GM12892 (cell line): Measurements from ENCODE around the gene URI1.

ENCODE experiments used
- DNase-seq: peaks from one replicate; pipeline ENCODE4 v3.0.0; 2011; ENCODE audit not compliant: insufficient read length
- FAIRE-seq: peaks from 2 replicates; lab custom pipeline; 2011; peaks lifted over from hg19 to GRCh38; lab: Jason Lieb, UNC
- POLR2A ChIP-seq: IDR thresholded peaks from 2 replicates; pipeline ENCODE4 v1.6.1; 2011; ENCODE audit warnings: low read depth, low read length, control low read depth
- POLR2AphosphoS5 ChIP-seq: IDR thresholded peaks from 2 replicates; pipeline ENCODE4 v1.6.1; 2011; ENCODE audit warnings: low read depth, low read length, control low read depth
- TAF1 ChIP-seq: IDR thresholded peaks from 2 replicates; pipeline ENCODE4 v1.6.1; 2011; ENCODE audit warnings: low read depth, mild to moderate bottlenecking, control low read depth, low read length, borderline replicate concordance

Gene URI1

DNA sequence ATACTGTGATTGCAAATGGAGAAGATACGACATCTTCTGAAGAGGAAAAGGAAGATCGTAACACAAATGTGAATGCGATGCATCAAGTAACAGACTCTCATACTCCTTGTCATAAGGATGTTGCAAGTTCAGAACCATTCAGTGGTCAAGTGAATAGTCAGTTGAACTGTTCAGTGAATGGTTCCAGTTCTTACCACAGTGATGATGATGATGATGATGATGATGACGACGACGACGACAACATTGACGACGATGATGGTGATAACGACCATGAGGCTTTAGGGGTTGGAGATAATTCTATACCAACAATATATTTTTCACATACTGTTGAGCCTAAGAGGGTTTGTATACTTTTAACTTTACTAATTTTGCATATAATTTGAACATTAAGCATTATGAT is 67.0 kb downstream of the URI1 start:
- TF ChIP-seq POLR2A = no peak
- TF ChIP-seq TAF1 = no peak
- no peak for TF ChIP-seq POLR2AphosphoS5
- DNase-seq (no peak), FAIRE-seq (no peak)

DNA sequence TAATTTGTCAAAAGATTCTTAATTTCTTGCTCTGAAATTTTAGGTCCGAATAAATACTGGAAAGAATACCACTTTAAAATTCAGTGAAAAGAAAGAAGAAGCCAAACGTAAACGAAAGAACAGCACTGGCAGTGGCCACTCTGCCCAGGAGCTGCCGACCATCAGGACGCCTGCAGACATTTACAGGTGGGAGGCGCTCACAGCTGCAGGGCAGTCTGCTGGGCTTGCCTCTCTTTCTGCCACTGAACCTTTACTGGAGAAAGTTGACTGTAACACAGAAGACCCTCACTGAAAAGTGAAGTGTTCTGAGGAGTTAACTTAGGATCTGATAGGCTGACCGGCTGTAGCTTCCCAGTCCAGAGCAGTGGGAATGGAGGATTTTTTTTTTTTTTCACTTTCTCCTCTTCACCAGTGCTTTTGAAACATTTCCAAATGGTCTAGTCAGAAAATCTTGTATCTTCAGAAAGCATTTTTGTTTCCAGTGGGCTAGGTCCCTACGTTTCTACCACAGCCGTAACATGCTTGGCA is 69.1 kb downstream of the URI1 start:
- no peak for DNase-seq
- TF ChIP-seq TAF1 = no peak
- TF ChIP-seq POLR2A = no peak
- no peak for TF ChIP-seq POLR2AphosphoS5
- no peak for FAIRE-seq

DNA sequence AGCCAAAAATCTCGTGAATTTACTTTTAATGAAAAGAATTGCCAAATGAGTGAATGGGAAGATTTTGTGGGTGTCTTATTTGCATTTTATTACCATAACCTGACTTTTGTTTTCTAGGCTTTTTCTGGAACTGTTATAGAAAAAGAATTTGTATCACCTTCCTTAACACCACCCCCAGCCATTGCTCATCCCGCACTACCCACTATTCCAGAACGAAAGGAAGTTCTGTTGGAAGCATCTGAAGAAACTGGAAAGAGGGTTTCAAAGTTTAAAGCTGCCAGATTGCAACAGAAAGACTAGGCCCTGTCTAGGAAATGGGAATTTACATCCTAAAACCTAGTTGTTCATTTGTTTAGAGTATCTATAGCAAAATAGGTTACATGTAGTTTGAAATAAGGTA is 72.7 kb downstream of the URI1 start:
- TF ChIP-seq TAF1 (no peak), POLR2AphosphoS5 (no peak), POLR2A (no peak)

DNA sequence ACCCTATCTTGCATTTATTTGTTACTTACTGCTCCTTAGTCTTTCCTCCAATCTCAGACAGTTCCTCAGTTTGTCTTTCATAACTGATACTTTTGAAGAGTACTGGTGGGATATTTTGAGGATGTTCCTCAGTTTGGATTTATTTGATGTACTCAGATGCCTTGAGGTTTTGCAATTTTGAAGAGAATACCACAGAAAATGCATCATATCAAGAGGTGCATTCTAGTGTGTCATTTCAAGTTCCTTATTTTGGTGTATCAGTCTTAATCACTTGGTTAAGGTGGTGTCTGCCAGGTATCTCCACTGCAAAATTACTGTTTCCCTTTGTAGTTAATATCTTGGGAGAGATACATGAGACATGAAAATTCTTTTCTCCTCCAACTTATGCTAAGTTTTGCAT is 75.1 kb downstream of the URI1 start:
- no peak for TF ChIP-seq TAF1
- TF ChIP-seq POLR2A = no peak
- no peak for TF ChIP-seq POLR2AphosphoS5
- no peak for DNase-seq
- FAIRE-seq = peak; percentile 38

More for the DNA sequence above, 72.7 kb downstream of the URI1 start:
- FAIRE-seq (no peak), DNase-seq (no peak)

DNA sequence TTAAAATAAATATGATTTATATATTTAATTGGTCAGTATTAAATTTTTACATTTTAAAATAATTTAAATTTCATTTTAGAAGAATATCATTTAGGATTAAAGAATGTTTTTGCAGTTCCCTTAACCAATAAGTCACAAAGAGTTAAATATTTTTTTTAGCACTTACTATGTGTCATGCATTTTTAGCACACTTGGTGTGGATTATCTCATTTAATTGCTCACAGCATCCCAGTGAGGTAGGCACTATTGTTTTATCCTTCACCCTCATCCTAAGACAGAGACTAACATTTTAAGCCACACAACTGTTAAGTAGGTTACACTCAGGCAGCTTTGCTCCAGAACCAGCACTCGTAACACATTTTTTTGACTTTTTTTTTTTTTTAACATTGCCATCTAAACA is 78.2 kb downstream of the URI1 start:
- TF ChIP-seq POLR2A = no peak
- no peak for TF ChIP-seq POLR2AphosphoS5
- TF ChIP-seq TAF1 = no peak
- FAIRE-seq = no peak
- DNase-seq = no peak

DNA sequence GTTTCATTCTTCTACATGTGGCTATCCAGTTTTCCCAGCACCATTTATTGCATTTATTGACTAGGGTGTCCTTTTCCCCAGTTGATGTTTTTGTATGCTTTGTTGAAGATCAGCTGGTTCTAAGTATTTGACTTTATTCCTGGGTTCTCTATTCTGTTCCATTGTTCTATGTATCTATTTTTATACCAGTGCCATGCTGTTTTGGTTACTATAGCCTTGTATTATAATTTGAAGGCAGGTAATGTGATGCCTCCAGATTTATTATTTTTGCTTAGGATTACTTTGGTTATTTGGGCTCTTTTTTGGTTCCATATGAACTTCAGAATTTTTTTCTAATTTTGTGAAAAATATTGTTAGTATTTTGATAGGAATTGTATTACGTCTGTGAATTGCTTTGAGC is 80.6 kb downstream of the URI1 start:
- TF ChIP-seq POLR2A (no peak), TAF1 (no peak), POLR2AphosphoS5 (no peak)
- DNase-seq (no peak), FAIRE-seq (peak; percentile 24)

DNA sequence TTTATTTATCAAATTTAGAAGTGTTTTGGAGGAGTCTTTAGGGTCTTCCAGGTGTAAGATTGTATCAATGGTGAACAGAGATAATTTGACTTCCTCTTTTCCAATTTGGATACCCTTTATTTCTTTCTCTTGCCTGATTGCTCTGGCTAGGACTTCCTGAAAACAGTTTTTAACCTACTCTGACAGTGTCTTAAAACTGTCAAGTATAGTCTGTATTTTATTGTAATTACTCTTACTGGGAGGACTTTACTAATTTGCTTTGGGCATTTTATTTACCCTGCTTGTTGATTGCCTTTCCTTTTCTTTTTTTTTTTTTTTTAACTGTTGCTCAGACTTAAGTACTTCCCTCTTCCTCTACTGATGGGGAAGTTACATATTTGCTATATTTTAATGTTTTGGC is 81.3 kb downstream of the URI1 start:
- FAIRE-seq (no peak), DNase-seq (no peak)
- no peak for TF ChIP-seq TAF1
- no peak for TF ChIP-seq POLR2A
- TF ChIP-seq POLR2AphosphoS5 = no peak

DNA sequence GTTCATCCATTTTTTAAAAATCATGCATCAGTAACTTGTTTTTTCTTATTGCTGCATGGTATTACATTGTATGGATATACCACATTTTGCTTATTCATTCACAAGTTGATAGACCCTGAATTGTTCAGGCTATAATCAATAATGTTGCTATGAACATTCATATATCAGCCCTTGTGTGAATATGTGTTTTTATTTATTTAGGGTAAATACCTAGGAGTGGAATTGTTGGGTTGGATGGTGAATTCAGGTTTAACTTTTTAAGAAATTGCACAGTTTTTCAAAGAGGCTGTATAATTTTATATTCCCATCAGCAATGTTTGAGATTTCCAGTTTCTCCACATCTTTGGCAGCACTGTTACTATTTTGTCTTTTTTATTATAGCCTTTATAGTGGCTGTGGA is 82.1 kb downstream of the URI1 start:
- DNase-seq = no peak
- TF ChIP-seq POLR2A (no peak), POLR2AphosphoS5 (no peak), TAF1 (no peak)
- no peak for FAIRE-seq

DNA sequence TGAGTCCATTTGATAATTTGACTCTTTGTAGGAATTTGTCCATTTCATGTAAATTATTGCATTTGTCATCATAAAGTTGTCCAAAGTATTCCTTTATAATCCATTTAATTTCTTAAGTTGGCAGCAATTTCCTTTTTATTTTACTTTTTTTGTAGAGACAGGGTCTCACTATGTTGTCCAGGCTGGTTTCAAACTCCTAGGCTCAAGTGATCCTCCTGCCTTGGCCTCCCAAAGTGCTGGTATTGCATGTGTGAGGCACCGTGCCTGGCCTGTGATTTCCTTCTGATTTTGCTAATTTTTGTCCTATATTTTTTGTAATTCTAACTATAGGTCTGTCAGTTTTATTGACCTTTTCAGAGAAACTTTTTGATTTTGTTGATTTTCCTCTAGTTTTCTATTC is 84.9 kb downstream of the URI1 start:
- DNase-seq (no peak), FAIRE-seq (no peak)
- TF ChIP-seq TAF1 = no peak
- TF ChIP-seq POLR2A = no peak
- TF ChIP-seq POLR2AphosphoS5 = no peak

DNA sequence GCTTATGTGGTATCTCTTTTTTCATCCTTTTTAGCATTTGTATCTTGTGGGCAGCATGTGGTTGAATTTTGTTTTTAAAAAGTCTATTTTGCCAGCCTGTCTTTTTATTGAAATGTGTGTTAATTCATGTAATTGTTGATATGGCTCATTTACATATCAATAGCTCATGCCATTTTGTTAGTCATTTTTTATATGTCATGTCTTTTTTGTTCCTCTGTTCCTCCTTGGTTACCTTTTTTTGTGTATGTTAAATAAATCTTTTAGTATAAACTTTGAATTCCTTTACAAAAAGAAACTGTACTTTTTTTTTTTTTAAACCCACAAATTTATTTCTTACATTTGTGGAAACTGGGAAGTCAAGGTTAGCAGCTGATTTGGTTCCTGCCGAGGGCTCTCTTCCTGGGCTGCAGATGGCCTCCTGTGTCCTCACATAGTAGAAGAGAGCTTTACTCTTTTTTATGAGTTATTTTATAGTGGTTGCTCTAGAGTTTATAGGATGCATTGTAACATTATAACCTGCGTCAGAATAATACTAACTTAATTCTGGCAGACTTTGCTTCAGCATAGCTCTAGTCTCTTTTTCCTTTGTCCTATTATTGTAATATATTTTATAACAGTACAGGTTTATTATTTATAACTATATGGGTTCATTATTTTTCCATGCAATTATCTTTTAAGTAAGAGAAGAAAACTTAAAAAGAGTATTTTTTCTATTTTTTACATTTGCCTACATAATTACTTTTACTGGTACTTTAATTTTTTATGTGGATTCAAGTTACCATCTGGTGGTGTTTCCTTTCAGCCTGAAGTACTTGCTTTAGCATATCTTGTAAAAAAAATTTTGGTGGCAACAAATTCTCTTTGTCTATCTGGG is 86.3 kb downstream of the URI1 start:
- DNase-seq (no peak), FAIRE-seq (no peak)
- TF ChIP-seq TAF1 = no peak
- no peak for TF ChIP-seq POLR2A
- no peak for TF ChIP-seq POLR2AphosphoS5

DNA sequence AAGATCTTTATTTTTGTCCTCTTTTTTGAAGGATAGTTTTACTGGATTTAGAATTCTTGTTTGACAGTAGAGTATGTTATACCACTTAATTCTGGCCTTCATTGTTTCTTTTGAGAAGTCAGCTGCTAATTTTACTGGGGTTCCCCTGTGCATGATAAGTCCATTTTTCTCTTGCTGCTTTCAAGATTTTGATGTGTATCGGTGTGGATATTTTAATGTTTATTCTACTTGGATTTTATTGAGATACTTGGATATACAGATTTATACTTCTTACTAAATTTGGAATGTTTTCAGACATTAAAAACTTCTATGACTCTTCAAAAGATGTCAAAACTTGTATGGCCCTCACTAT is 86.9 kb downstream of the URI1 start:
- no peak for TF ChIP-seq POLR2A
- TF ChIP-seq POLR2AphosphoS5 = no peak
- no peak for TF ChIP-seq TAF1
- no peak for FAIRE-seq
- no peak for DNase-seq
